ENCODE measurements around the gene ATP11C. TPM values are rescaled to one million over a fixed set of nuclear protein-coding genes. Genes with fewer than 3 reads are reported as not detected.

Gene ATP11C
- total RNA-seq, 2 experiments from 2014 or later: 15.2 to 18.2 TPM

DNA sequence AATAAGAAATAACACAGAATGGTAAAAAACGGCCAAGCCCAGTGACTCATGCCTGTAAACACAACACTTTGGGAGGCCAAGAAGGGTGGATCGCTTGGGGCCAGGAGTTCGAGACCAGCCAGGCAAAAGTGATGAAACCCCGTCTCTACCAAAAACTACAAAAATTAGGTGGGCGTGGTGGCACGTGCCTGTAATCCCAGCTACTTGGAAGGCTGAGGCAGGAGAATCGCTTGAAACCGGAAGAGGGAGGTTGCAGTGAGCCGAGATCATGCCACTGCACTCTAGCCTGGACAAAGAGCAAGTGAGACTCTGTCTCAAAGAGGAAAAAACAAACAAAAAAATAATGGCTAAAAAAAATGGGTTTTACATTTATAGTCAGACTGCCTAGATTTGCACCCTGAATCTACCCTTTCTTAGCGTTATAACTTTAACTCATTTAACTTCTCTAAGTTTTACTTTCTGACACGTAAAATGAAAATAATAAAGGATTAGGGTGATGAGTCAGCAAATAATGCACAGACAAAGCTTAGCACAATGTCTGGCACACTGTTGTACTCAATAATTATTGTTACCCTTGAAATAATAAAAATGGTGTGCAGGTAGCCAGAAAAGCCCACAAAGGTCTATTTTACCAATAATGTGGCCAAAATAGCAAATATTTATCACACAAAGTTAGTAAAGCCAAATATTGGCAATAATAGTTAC is 55.0 kb downstream of the ATP11C start:
- intact Hi-C loops (cut with DNase I, micrococcal nuclease): no loop called here
- Histone ChIP-seq H3K36me3 (ENCODE audit: insufficient read depth, low read length) (no peaks in the 10 kb centered on the region), H3K27ac (ENCODE audit: low read depth in 1 of 2, low read length in 2 of 2) (no peak overlapping the region), H3K4me1 (ENCODE audit: insufficient read depth, low read length) (no peaks in the 10 kb centered on the region), H3K27me3 (ENCODE audit: control insufficient read depth in 1 of 2, insufficient read depth in 2 of 2, low read length in 2 of 2) (no peaks in the 10 kb centered on the region), H3K4me3 (ENCODE audit: low read length) (no peak overlapping the region), H3K9me3 (ENCODE audit: control insufficient read depth in 1 of 2, insufficient read depth in 1 of 2, low read length in 2 of 2) (no peaks in the 10 kb centered on the region)
- Mint-ChIP-seq H3K27me3 (no peaks in the 10 kb centered on the region), H3K4me1 (ENCODE audit: low read depth) (peaks cover 6% of the 10 kb centered on the region), H3K9me3 (no peaks in the 10 kb centered on the region), H3K36me3 (ENCODE audit: low read depth) (peaks cover 21% of the 10 kb centered on the region), H3K4me3 (no peak overlapping the region), H3K27ac (no peak overlapping the region)
- TF ChIP-seq, protein P1, sequence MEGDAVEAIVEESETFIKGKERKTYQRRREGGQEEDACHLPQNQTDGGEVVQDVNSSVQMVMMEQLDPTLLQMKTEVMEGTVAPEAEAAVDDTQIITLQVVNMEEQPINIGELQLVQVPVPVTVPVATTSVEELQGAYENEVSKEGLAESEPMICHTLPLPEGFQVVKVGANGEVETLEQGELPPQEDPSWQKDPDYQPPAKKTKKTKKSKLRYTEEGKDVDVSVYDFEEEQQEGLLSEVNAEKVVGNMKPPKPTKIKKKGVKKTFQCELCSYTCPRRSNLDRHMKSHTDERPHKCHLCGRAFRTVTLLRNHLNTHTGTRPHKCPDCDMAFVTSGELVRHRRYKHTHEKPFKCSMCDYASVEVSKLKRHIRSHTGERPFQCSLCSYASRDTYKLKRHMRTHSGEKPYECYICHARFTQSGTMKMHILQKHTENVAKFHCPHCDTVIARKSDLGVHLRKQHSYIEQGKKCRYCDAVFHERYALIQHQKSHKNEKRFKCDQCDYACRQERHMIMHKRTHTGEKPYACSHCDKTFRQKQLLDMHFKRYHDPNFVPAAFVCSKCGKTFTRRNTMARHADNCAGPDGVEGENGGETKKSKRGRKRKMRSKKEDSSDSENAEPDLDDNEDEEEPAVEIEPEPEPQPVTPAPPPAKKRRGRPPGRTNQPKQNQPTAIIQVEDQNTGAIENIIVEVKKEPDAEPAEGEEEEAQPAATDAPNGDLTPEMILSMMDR (IDR thresholded peaks at IDR 0.05): no peak
- DNase-seq (no peak), ATAC-seq (ENCODE audit: poor library complexity) (no peak)
- POLR2A ChIA-PET: no interaction called here
- CTCF ChIA-PET: no interaction called here

DNA sequence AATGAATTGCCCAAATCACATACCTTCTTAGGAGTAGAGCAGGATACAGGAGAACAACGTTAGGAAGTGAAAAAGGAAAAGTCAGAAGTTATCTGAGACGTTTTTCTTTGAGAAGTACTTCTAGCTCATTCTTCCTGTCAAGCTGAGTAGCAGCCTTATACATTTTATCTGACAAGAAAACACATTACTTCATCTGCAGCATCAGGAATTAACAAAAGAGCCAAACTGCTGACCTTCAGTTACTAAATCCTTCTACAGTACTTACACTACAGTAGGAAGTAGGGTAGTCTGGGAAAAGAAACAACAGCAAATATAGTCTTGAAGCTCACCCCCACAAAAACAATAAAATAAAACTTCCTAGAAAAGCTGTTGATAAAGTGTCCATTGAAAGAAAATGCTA is 57.0 kb downstream of the ATP11C start:
- intact Hi-C loops (cut with DNase I, micrococcal nuclease): no loop called here
- H3K27me3 Mint-ChIP-seq: no peaks in the 10 kb centered on the region
- H3K36me3 Mint-ChIP-seq (ENCODE audit: low read depth): peaks cover 22% of the 10 kb centered on the region
- TF ChIP-seq, protein P1 (IDR thresholded peaks at IDR 0.05): no peak
- no peaks in the 10 kb centered on the region for H3K9me3 Mint-ChIP-seq
- DNase-seq (no peak), ATAC-seq (ENCODE audit: poor library complexity) (no peak)
- Histone ChIP-seq H3K36me3 (ENCODE audit: insufficient read depth, low read length) (no peaks in the 10 kb centered on the region), H3K9me3 (ENCODE audit: control insufficient read depth in 1 of 2, insufficient read depth in 1 of 2, low read length in 2 of 2) (no peaks in the 10 kb centered on the region), H3K27ac (ENCODE audit: low read depth in 1 of 2, low read length in 2 of 2) (no peak overlapping the region), H3K27me3 (ENCODE audit: control insufficient read depth in 1 of 2, insufficient read depth in 2 of 2, low read length in 2 of 2) (no peaks in the 10 kb centered on the region), H3K4me1 (ENCODE audit: insufficient read depth, low read length) (no peaks in the 10 kb centered on the region), H3K4me3 (ENCODE audit: low read length) (no peak overlapping the region)
- POLR2A ChIA-PET: no interaction called here
- H3K4me3 Mint-ChIP-seq: no peak overlapping the region
- H3K4me1 Mint-ChIP-seq (ENCODE audit: low read depth): peaks cover 6% of the 10 kb centered on the region
- CTCF ChIA-PET: no interaction called here
- H3K27ac Mint-ChIP-seq: no peak overlapping the region

DNA sequence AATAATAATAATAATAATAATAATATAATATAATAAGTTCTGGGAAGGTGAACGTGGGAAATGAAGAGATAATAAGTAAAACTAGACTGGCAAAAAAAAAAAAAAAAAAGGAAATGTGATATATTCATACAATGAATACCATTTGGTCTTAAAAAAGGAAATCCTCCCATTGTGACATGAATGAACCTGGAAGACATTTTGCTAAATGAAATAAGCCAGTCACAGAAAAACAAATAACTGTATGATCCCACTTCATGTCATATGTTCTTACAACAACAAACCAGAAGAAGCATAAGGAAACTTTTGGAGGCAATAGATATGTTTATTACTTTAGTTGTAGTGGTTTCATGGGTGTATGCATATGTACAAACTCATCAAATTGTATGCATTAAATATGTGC is 63.1 kb downstream of the ATP11C start:
- H3K4me1 Mint-ChIP-seq (ENCODE audit: low read depth): no peaks in the 10 kb centered on the region
- POLR2A ChIA-PET: no interaction called here
- no peak overlapping the region for H3K4me3 Mint-ChIP-seq
- Histone ChIP-seq H3K36me3 (ENCODE audit: insufficient read depth, low read length) (no peaks in the 10 kb centered on the region), H3K9me3 (ENCODE audit: control insufficient read depth in 1 of 2, insufficient read depth in 1 of 2, low read length in 2 of 2) (no peaks in the 10 kb centered on the region), H3K27me3 (ENCODE audit: control insufficient read depth in 1 of 2, insufficient read depth in 2 of 2, low read length in 2 of 2) (no peaks in the 10 kb centered on the region), H3K27ac (ENCODE audit: low read depth in 1 of 2, low read length in 2 of 2) (no peak overlapping the region), H3K4me3 (ENCODE audit: low read length) (no peak overlapping the region), H3K4me1 (ENCODE audit: insufficient read depth, low read length) (no peaks in the 10 kb centered on the region)
- H3K27me3 Mint-ChIP-seq: no peaks in the 10 kb centered on the region
- CTCF ChIA-PET: no interaction called here
- H3K27ac Mint-ChIP-seq: no peak overlapping the region
- TF ChIP-seq, protein P1 (IDR thresholded peaks at IDR 0.05): no peak
- peaks cover 17% of the 10 kb centered on the region for H3K36me3 Mint-ChIP-seq (ENCODE audit: low read depth)
- no peaks in the 10 kb centered on the region for H3K9me3 Mint-ChIP-seq
- ATAC-seq (ENCODE audit: poor library complexity) (no peak), DNase-seq (no peak)
- intact Hi-C loops (cut with DNase I, micrococcal nuclease): no loop called here
